ENCODE results near the gene GNPTAB. TPM values are rescaled to one million over a fixed set of nuclear protein-coding genes. Genes with fewer than 3 reads are reported as not detected.

GNPTAB gene
- polyA plus RNA-seq, 3 donors = 34.5 to 39.5 (median 35.2) TPM

DNA sequence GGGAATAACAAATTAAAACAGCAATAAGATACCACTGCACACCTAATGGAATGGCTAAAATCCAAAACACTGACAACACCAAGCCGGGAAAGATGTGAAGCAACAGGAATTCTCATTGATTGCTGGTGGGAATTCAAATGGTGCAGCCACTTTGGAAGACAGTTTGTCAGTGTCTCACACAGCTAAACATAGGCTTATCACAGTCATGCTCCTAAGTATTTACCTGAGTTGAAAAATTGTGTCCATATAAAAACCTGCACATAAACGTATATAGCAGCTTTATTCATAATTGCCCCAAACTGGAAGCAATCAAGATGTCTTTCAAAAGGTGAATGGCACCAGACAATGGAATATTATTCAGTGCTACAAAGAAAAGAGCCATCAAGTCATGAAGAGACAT lies 21.6 kb downstream of the GNPTAB start:
- no peak for DNase-seq (ENCODE audit: low read depth in 3 of 3, low spot score in 2 of 3)

DNA sequence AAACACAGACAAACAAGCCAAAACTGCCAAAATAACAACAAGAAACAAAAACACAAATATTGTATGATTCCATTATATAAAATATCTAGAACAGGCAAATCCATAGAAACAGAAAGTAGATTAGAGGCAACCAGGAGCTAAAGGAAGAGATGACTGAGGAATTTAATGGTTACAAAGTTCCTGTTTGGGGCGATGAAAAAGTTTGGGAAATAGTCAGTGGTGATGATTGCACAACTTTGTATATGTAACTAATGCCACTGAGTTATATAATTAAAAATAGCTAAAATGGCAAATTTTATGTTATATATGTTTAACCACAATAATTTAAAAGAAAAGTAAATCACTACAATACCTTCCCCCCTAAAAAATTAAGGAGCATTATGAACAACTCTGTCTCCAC lies 24.5 kb downstream of the GNPTAB start:
- DNase-seq (ENCODE audit: low read depth in 3 of 3, low spot score in 2 of 3) = no peak

DNA sequence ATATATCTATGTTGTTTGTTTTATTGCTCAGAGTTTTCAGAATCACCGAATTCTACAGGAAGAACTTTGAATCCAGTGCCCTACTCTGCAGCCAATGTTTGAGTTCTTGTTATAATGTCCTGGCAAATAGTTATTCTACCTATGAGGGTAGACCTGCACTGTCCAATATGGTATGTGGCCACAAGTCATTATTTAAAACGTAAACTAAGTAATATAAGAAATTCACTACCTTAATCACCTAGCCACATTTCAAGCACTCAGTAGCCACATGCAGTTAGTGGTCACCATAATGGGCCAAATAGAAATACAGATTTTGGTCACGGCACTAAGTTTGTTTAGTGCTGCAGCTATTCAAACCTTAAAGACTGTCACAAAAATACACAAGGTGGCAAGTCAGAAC lies 26.4 kb downstream of the GNPTAB start:
- DNase-seq (ENCODE audit: low read depth in 3 of 3, low spot score in 2 of 3) = no peak

DNA sequence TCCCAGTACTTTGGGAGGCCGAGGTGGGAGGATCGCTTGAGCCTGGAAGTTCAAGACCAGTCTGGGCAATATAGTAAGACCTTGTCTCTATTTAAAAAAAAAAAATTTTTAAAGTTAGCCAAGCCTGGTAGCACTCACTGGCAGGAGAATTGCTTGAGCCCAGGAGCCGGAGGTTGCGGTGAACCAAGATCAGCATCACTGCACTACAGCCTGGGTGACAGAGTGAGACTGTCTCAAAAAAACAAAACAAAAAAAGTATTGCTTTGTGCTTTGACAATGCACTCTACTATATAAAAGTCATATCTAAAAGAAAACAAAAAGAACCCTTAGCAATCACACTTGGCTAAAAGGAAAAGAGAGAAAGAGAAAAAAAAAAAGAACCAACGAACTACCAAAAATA lies 26.8 kb downstream of the GNPTAB start:
- DNase-seq (ENCODE audit: low read depth in 3 of 3, low spot score in 2 of 3) = no peak

DNA sequence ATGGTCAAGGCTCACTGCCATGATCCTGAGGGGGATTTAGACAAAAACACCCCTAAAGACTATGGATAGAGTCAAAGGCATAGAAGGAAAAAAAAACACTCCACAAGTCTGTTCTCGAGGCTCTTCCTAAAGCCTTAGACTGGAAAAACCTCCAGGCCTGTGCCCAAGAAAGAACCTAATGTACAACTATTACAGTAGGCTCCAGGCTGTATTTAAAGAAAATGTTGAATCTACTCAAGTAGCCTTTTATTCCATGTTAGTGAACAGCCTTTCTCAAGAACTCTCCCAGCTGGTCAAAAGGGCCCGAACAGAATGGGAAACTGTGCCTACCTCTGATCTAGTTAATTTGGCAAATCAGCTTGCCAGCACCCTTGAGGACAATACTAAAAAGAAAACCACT lies 28.3 kb downstream of the GNPTAB start:
- no peak for DNase-seq (ENCODE audit: low read depth in 3 of 3, low spot score in 2 of 3)

DNA sequence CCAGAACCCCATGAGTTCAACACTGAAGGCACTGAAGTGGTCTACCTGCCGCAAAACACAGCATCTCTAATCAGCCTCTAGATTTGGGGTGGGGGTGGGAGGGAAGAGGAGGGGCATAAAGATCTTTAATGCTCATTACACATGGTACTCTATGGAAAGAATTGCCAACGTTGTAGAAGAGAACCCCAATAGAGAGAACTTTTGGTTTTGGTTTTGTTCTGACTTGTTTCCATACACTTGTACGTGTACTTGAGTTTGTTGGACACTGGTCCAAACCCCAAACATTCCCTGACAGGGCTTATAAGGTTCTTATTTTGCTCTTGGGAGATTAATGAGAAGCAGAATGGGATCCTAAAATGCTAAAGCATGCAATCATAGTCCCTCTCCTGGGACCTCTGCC lies 31.0 kb downstream of the GNPTAB start:
- DNase-seq (ENCODE audit: low read depth in 3 of 3, low spot score in 2 of 3) = no peak

DNA sequence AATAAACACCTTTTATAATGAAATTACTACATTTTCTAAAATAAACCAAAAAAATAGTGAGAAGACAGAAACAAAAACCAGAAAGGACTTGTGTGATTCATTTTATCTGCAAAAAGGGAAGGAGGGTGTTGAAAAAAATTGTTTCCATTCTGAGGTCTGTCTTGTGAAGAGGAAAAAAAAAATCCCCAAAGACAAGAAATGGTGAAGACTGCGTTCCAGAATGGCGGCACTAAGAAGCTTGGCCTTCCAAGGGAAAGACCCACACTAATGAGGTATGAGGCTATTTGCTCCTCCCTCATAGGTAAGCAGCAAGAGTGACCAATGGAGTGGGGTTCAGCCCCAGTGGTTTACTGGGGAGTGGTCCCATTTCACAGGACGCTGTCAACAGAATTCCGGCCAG lies 35.0 kb downstream of the GNPTAB start:
- no peak for DNase-seq (ENCODE audit: low read depth in 3 of 3, low spot score in 2 of 3)

DNA sequence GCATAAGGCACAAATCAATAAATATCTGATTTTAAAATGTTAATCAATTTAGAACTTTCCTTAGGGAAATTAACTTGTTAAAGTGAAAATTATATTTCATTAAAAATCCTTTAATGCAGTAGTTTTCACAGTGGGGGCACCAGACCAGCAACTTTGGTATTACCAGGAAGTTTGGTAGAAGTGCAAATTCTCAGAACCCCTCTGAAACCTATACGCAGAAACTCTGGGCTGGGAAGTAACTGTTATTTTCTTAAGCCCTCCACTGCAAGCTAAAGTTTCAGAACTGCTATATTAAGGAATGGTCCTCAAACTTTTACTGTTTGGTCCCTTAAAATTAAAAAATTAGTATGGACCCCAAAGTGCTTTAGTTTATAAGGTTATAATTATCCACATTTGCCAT lies 35.7 kb downstream of the GNPTAB start:
- no peak for DNase-seq (ENCODE audit: low read depth in 3 of 3, low spot score in 2 of 3)

DNA sequence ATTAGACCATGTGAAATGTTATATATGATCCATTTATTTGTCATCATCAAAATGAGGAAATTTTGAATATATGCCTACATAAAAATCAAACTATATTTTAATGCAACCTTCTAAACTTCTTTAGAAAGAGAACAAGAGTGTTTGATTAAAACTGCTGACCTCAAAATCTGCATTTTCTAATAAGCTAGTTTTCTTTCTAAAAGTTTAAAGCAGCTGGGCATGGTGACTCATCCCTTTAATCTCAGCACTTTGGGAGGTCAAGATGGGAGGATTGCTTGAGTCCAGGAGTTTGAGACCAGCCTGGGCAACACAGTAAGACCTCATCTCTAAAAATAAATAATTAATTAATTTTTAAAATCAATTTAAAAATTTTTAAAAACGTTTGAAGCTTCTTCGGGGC lies 36.2 kb downstream of the GNPTAB start:
- no peak for DNase-seq (ENCODE audit: low read depth in 3 of 3, low spot score in 2 of 3)

DNA sequence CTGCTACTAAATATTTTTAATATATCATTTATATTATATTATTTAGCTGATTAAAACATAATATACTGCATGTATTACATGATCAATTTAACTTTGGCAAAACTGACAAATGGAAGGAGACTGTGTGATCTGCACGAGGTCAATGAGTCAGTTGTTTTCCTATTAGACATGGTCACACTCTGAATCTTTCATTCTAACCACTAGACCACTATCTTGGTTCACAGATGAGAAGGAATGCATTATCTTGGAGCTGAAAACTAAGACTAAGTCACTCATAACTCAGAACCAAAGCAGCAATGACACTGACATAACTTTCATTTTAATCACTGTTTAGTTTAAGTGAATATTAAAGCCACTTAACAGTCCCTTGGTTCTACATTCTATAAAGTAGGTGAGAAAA lies 37.4 kb downstream of the GNPTAB start:
- DNase-seq (ENCODE audit: low read depth in 3 of 3, low spot score in 2 of 3) = no peak

DNA sequence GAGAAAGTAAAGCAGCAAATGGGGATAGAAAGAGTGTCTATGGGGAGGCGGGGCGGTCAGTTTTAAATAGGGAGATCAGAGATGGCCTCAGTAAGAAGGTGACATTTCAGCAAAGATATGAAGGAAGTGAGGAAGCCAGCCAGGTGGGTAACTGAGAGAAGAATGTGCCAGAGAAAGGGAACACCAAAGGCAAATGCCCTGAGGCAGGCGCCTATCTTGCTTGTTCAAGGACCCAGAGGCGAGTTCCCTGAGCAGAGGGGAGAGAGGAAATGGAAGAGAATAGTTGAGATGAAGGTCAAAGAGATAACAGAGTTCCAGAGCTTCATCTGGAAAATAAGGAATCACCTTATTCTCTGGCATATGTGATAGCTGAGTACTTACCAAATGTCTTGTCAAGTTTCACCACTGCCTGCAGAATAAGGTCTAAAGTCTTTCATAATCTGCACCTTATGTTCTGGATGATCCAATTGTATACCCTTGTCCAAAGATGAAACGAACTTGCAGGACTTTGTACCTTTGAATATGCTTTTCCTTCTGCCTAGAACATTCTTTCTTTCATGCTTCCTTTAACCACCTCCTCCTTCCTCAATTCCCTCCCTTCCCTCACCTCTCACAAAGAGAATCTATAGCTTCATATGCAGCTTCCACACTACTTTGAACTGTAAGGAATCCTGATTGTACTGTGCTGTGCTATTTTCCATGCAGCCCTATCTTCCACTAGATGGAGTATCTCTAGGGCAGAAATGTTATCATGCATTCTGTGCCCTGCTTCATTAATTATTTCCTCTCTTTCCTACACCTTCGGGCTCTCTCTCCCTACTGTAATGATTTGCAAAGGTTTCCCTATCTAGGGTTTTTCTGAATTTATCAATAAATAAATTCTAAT lies 38.5 kb downstream of the GNPTAB start:
- DNase-seq (ENCODE audit: low read depth in 3 of 3, low spot score in 2 of 3) = no peak

DNA sequence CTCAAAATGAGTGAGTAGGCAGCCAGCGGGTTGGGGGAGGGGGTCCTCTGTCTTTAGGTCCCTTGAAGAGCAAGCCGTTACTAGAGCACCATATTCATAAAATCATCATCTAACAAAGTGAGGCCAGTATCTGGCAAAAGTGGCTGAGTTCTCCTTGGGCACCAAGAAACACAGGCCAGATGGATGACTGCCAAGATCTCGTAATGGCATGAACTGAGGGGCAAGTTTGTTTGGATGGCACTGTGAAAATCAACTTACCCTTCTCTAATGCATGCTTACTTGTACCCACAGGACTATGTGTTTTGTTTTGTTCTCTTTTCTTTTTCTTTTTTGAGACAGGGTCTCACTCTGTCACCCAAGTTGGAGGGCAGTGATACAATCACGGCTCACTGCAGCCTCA lies 41.6 kb downstream of the GNPTAB start:
- no peak for DNase-seq (ENCODE audit: low read depth in 3 of 3, low spot score in 2 of 3)

DNA sequence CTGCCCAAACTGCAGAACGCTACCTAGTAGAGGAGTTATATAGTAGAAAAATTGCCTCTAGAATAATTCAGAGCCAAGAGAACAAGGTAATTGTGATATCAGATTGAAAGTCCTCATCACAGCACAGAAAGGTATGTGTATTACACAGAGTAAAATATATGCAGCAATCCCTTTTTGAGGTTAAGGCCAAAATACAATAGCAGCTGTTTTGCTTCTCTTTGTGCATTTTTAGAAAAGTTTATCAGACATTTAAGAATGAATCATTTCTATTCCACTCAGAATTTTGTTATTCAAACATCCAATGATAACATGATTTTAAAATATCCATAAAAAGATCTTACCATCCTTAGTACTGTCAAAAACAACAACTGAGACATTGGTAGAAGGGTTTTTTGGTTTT lies 45.1 kb downstream of the GNPTAB start:
- no peak for DNase-seq (ENCODE audit: low read depth in 3 of 3, low spot score in 2 of 3)

DNA sequence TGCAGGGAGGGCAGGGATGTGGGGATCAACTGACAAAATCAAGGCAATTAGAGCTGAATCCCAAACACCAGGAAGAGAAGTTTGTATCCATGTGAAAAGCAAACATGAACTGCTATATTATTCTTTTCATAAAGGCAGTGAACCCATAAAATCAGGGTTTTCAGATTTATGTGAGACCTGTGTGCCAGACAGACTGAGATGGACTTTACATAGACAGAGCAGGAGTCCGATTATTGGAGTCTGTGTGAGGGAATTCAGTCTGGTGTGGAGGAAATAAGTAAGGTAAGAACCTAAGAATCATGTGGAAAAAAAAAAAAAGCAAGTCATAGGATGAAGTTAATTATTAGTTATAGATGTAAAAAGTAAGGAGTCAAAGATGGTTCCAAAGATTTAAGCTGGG lies 46.4 kb downstream of the GNPTAB start:
- DNase-seq (ENCODE audit: low read depth in 3 of 3, low spot score in 2 of 3) = no peak

DNA sequence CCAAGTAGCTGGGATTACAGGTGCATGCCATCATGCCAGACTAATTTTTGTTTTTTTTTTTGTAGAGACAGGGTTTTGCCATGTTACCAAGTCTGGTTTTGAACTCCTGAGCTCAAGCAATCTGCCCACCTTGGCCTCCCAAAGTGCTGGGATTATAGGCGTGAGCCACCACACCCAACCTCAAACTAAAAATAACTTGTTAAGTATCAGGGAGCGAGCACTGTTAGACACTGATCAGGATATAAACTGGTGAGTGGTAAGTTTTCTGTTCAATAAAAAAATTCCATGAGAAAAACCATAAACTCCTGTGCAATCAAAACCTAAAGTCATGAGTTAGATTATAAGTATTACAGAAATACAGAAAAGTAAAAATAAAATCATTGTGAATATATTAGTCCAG lies 46.9 kb downstream of the GNPTAB start:
- no peak for DNase-seq (ENCODE audit: low read depth in 3 of 3, low spot score in 2 of 3)

DNA sequence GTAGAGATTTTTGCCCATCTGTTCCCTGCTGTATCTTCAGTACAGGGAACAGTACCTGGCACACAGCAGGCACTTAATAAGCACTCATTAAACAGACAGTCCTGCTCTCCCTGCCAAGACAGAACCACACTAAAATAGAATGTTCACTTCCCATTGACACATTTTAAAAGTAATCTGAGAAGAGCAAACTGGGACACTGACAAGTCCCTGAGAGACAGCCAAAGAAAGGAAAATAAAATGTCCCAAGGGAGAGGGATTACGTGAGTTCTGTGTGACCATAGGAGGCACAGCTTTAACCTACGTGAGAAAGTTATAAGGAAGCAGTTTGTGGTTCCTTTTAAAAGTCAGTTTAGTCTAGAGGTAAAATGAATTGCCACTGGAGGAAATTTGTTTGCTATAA lies 47.6 kb downstream of the GNPTAB start:
- no peak for DNase-seq (ENCODE audit: low read depth in 3 of 3, low spot score in 2 of 3)

DNA sequence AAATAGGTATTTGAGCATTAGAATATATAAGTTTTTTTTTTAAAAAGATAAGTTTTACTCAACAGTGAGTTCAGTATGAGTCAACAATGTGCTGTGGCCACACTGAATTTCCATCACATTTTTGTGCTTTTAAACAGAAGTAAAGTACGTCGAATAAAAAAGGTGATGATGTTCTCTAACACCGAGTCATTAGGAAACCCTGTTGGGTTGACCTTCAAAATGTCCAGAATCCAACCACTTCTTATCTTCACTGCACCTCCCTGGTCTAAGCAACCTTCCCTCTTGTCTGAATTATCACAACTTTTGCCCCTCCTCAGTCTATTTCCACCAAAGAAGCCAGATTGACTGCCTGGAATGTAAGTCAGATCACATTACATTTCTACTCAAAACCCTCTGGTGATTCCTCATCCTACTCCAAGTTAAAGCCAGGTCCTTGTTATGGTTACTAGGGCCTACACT lies 48.5 kb downstream of the GNPTAB start:
- DNase-seq (ENCODE audit: low read depth in 3 of 3, low spot score in 2 of 3) = no peak

DNA sequence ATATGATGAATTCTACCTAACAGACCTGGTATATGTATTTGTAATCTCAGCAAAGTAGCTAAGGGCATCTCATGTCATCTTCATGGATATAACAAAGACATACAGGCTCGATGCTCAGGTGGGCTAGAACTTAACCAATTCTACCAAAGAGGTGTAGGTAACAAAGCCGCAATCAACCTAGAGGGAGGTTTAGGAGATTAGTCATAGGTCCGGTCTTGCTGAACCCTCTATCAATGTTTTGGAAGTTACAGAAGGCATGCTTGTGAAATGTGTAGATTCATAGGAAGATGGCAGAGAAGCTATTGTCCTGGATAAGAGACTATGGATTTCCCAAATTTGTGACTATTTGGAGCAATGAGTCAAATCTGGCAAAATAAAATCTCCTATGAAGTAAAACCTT lies 48.9 kb downstream of the GNPTAB start:
- DNase-seq (ENCODE audit: low read depth in 3 of 3, low spot score in 2 of 3) = no peak

DNA sequence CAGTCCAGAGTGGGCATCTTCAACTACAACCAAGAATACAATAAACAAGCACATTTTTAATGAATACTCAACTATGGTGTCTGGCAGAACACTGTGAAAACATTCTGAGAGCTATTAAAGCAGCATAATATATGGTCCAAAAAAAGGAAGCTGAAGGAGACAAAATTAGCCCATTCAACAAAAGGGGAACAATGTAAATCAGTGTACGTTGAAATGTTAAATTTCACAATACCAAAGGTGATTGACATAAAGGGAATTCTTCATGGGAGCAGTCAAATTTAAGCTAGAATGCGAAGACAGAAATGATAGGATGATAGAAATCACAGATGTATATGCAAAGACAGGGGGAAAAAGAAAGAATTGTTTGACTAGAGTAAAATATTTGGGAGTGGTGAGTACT lies 50.2 kb downstream of the GNPTAB start:
- DNase-seq (ENCODE audit: low read depth in 3 of 3, low spot score in 2 of 3) = no peak

DNA sequence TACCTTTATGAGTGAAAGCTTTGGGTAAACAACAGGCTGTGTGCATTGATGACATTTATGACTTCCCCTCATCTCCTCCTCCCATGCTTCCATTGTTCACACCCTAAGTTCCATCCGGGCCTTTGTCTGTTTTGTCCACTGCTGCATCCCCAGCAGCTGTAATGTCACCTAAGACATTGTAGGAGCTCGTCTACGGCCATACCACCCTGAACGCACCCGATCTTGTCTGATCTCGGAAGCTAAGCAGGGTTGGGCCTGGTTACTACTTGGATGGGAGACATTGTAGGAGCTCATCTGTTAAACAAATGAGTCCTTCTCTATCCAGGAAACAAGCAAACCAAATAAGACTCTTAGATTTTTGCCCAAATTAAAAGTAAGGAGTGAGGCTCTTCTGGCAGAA lies 51.1 kb downstream of the GNPTAB start:
- DNase-seq (ENCODE audit: low read depth in 3 of 3, low spot score in 2 of 3) = no peak

DNA sequence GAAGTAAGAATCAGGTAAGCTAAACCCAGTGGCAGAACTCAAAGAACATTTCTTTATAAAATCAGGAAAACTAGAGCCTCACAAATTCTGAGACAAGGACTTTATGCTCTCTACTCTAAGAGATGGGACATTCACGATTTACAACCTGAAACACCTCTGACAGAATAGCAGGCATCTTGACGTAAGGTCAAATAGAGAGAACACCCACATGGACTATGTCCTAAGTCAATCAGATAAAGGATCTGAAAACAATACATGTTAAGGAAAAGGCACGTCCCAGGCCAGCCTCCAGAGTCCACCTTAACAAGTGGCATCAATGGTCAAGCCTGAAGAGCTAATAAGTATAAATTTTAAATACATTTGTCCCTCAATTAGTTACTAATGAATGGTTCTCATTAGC lies 51.6 kb downstream of the GNPTAB start:
- DNase-seq (ENCODE audit: low read depth in 3 of 3, low spot score in 2 of 3) = no peak

DNA sequence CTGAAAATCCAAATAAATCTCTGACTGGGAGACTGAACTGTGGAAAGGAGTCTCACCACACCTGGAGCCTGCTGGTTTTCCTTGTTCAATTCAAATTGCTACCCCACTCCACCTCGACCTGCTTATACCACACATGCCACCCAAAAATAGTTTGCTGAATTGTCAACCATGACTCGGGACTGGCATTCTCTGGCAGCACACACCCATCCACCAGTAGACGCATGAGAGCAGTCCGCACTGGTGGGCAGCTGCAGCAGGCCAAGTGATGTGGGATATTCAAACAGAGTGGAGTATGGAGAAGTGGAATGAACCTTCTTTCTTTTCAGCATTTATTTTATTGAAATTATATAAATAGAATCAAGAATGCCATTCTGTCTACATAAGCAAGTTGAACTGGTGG lies 52.8 kb downstream of the GNPTAB start:
- DNase-seq (ENCODE audit: low read depth in 3 of 3, low spot score in 2 of 3) = no peak

DNA sequence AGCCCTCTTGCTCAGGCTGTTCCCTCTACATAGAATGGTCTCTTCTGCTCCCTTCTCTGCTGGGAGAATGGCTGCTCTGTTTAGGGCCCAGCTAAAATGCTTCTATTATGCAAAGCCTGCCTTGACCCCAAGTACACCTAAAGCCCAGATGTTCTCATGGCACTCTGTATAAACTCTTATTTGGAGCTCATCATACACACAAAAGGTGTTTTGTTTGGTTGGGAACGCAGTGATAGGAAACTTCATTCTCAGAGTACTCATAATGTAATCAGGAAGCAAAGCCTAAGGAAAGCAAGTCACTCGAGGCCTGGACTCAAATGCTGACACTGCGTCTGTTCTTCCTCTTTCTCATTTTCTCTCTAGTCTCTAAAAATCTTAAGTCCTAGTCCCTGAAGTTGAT lies 53.3 kb downstream of the GNPTAB start:
- DNase-seq (ENCODE audit: low read depth in 3 of 3, low spot score in 2 of 3) = no peak
